ENCODE data around the gene GNAO1.
"Not testable (repeated sequence)": the region's sequence is repeated elsewhere in the genome, so short reads cannot be mapped to it uniquely, and the experiment has no call there.

GNAO1 gene

GRCh38 chr16:56366945-56367344 lies 175.7 kb downstream of the GNAO1 start:
- no peak for DNase-seq (ENCODE audit: low spot score)

GRCh38 chr16:56367764-56368163 lies 176.5 kb downstream of the GNAO1 start:
- DNase-seq (ENCODE audit: low spot score) = no peak

- no peak for DNase-seq (ENCODE audit: low spot score)
Measured at GRCh38 chr16:56368545-56368944, 177.3 kb downstream of the GNAO1 start.

DNA sequence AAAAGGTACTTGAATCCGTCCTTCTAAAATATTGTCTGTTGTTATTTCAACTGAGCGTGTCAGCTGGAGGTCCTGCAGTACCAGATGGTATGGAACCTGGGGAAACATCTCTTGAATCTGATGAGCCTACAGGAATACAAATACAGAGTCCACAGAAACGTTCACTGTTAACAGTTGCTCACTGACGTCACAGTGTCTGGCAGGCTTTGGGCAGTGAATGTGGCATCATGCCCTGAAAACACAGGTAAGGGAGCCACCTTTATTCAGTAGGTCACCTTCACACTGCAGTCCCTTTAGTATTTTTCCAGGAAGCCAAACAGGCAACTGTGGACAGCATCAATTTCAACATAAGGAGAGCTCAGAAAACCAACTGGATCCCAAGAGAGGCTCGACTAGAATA lies 177.9 kb downstream of the GNAO1 start:
- DNase-seq (ENCODE audit: low spot score) = no peak

- DNase-seq (ENCODE audit: low spot score) = no peak
Measured at GRCh38 chr16:56370185-56370874, 179.0 kb downstream of the GNAO1 start.

DNA sequence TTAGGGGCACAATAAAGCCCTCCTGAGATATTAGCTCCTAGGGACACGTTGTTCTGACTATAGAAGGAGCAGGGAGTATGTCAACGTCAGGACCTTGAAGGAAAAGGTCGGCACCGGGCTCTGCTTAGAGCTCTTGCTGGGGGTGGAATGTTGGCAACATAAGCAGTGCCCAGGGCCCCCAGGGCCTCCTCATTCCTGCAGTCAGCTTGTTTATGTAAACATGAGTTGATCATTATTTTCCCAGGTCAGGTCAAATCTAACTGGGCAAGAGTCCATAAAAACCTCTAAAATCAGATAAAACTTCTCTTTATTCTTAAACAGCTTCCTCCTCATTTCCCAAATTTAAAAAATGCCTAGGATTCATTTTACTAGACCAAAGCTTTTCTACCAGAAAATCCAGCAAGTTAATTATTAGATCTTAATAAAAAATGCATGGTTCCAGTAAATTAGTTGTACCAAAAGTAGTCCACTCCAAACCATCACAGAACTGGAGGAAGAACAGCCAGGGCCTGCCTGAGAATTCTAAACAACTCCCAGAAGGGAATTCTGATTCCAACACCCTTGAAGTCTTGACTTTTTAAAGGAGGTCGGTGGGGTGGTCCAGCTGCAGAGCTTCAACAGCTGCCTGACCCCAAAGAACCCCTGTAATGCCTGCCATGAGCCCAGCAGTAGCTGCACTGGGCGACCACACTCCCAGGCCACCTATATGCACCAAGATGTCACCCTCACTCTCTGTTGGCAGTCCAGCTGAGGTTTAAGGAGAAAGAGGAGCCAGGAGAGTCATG lies 179.8 kb downstream of the GNAO1 start:
- no peak for DNase-seq (ENCODE audit: low spot score)

GRCh38 chr16:56371660-56371937 lies 180.3 kb downstream of the GNAO1 start:
- DNase-seq (ENCODE audit: low spot score) = no peak

DNA sequence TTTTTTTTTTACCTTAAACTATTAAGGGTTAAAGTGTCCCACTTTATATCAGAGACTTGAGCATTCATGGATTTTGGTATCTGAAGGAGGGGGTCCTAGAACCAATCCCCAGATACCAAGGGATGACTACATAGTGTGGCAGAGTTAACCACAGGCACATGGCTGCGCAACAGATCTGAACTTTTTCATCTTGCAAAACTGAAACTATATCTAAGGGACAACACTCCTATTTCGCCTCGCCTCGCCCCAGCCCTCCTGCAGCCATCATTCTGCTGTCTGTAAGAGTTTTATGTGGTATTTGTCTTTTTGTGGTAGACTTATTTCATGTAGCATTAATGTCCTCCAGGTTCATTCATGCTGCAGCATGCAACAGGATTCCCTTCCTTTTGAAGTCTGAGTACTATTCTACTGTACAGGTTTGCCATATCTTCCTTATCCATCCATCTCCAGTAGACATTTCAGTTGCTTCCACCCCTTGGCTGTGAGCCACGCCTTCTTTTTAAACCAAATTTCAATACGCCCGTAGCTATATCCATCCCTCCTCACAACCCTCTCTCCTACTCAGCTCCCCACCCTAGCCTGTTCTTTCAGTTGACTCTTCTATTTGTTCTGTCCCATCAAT lies 180.8 kb downstream of the GNAO1 start:
- no peak for DNase-seq (ENCODE audit: low spot score)

GRCh38 chr16:56373003-56373402 lies 181.7 kb downstream of the GNAO1 start:
- no peak for DNase-seq (ENCODE audit: low spot score)

DNA sequence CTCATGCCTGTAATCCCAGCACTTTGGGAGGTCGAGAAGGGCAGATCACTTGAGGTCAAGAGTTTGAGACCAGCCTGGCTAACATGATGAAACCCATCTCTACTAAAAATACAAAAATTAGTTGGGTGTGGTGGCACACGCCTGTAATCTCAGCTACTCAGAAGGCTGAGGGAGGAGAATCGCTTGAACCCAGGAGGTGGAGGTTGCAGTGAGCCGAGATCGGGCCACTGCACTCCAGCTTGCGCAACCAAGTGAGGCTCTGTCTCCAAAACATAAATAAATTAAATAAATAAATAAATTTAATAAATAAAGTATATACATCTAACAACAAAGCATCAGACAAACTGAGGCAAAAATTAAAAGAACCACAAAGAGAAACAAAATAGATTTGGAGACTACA lies 184.5 kb downstream of the GNAO1 start:
- not testable (repeated sequence) for DNase-seq (ENCODE audit: low spot score)

- DNase-seq (ENCODE audit: low spot score) = not testable (repeated sequence)
Measured at GRCh38 chr16:56379044-56379443, 187.8 kb downstream of the GNAO1 start.

- not testable (repeated sequence) for DNase-seq (ENCODE audit: low spot score)
Measured at GRCh38 chr16:56380778-56381485, 189.6 kb downstream of the GNAO1 start.

GRCh38 chr16:56382459-56382858 lies 191.2 kb downstream of the GNAO1 start:
- DNase-seq (ENCODE audit: low spot score) = no peak

DNA sequence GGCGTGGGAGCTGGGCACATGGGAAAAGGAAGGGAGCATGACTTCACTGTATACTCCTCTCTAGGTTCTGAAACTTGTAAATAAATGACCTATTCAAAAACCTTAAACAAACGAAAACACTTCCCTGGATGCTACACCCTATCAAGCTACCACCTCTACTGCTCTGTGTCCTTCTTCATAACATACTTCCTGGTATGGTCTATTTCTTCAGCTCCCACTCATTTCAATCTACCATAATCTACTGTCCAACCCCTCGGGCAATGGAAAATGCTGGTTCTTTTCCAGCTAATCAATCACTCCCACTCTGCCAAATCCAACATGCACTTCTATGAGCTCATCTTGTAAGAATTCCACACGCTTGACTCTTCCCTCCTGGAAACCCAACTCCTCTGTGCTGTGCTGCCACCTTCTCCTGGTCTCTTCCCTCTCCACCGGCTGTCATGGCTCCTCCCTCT lies 191.6 kb downstream of the GNAO1 start:
- DNase-seq (ENCODE audit: low spot score) = no peak

- DNase-seq (ENCODE audit: low spot score) = no peak
Measured at GRCh38 chr16:56384074-56384721, 192.9 kb downstream of the GNAO1 start.

DNA sequence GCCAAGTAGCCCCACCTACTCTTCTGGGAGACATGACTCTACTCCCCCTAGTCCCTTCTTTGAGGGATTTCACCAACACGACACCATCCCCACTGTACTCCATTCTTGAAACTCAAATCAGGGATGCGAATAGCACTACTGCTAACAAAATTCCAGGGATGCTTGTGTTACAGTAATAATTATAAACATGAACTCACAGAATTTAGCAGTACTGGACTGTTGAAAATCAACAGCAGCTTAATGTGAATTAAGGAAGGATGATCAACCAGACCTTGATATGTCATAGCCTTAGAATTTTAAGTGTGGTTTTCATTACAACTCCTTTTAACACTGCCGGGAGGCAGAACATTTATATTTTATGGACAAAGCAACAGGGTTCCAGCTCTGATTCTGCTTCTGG lies 196.1 kb downstream of the GNAO1 start:
- no peak for DNase-seq (ENCODE audit: low spot score)

DNA sequence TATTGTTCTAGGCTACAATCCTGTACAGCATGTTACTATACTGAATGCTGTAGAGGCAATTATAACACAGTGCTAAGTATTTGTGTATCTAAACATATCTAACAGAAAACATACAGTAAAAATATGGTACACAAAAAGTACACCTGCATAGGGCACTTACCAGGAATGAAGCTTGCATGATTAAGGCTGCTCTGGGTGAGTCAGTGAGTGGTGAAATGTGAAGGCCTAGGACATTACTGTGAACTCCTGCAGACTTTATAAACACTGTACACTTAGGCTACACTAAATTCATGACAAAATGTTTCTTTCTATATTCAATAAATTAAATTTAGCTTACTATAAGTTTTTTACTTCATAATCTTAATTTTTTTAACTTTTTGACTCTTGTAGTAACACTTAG lies 196.9 kb downstream of the GNAO1 start:
- DNase-seq (ENCODE audit: low spot score) = no peak

- DNase-seq (ENCODE audit: low spot score) = peak; percentile 78
Measured at GRCh38 chr16:56389554-56389953, 198.3 kb downstream of the GNAO1 start.

- DNase-seq (ENCODE audit: low spot score) = not testable (repeated sequence)
Measured at GRCh38 chr16:56396724-56397123, 205.4 kb downstream of the GNAO1 start.

DNA sequence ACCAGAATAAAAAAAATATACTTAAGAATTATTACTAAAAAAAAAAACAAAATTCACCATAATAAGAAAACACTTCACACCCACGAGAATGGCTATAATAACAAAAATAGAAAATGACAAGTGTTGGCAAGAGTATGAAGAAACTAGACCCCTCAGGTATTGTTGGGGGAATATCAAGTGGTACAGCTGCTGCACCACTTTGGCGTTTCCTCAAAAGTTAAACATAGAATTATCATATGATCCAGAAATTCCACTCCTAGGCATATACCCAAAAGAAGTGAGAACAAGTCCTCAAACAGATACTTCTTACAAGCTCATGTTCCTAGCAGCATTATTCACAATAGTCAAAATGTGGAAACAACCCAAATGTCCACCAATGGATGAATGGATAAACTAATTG lies 207.8 kb downstream of the GNAO1 start:
- no peak for DNase-seq (ENCODE audit: low spot score)

DNA sequence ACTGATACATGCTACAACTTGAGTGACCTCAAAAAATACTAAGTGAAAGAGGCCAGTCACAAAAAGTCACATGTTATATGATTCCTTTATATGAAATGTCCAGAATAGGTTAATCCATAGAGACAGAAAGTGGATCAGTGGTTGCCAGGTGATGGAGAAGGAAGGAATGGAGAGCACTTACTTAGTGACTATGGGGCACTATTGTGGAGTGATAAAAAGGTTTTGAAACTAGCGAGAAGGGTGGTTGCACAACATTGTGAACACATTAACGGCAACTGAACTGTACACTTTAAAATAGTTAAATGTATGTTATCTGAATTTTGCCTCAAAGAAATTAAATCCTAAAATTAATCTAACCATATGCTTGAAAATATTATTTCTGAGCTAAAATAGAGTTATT lies 208.2 kb downstream of the GNAO1 start:
- DNase-seq (ENCODE audit: low spot score) = no peak

- no peak for DNase-seq (ENCODE audit: low spot score)
Measured at GRCh38 chr16:56400458-56400857, 209.2 kb downstream of the GNAO1 start.
